Measurements from ENCODE around the gene TMEM161A.

Gene TMEM161A

GRCh38 chr19:19170053-19170872 is 32.0 kb upstream of the TMEM161A start, which contains the start of gene MEF2B:
Gene MEF2B (minus strand): TSS chr19:19170263. CDS start chr19:19150735, 19,528 bp downstream.
- Histone ChIP-seq H2AFZ (ENCODE audit: low read length, unreplicated experiment) (no peak within 1 kb of the TSS), H3K79me2 (ENCODE audit: control insufficient read depth, insufficient read depth, low read length, unreplicated experiment) (no peaks in the 10 kb centered on the region)

GRCh38 chr19:19169236-19170052 is 31.2 kb upstream of the TMEM161A start:
- no peaks in the 10 kb centered on the region for H3K79me2 ChIP-seq (ENCODE audit: control insufficient read depth, insufficient read depth, low read length, unreplicated experiment)
- H3K27me3 ChIP-seq (ENCODE audit: insufficient read depth, low read length): no peaks in the 10 kb centered on the region
- peaks cover 7% of the 10 kb centered on the region for H3K4me1 ChIP-seq (ENCODE audit: control insufficient read depth, insufficient read depth, low read length, unreplicated experiment)
- H3K36me3 ChIP-seq (ENCODE audit: insufficient read depth, low read length): no peaks in the 10 kb centered on the region
- no peak overlapping the region for H3K27ac ChIP-seq (ENCODE audit: low read depth, low read length)
- no peak overlapping the region for H2AFZ ChIP-seq (ENCODE audit: low read length, unreplicated experiment)
- H3K4me3 ChIP-seq (ENCODE audit: low read depth, low read length): no peak overlapping the region

More at GRCh38 chr19:19170053-19170872, 32.0 kb upstream of the TMEM161A start, which contains the start of gene MEF2B:
- Histone ChIP-seq H3K4me3 (ENCODE audit: low read depth, low read length) (no peak within 1 kb of the TSS), H3K4me1 (ENCODE audit: control insufficient read depth, insufficient read depth, low read length, unreplicated experiment) (peaks cover 7% of the 10 kb centered on the region), H3K36me3 (ENCODE audit: insufficient read depth, low read length) (no peaks in the 10 kb centered on the region), H3K27ac (ENCODE audit: low read depth, low read length) (no peak within 1 kb of the TSS), H3K27me3 (ENCODE audit: insufficient read depth, low read length) (no peaks in the 10 kb centered on the region)

GRCh38 chr19:19167612-19168011 is 29.3 kb upstream of the TMEM161A start:
- Histone ChIP-seq H3K27ac (ENCODE audit: low read depth, low read length) (no peak overlapping the region), H3K4me1 (ENCODE audit: control insufficient read depth, insufficient read depth, low read length, unreplicated experiment) (peaks cover 7% of the 10 kb centered on the region), H3K36me3 (ENCODE audit: insufficient read depth, low read length) (no peaks in the 10 kb centered on the region), H3K4me3 (ENCODE audit: low read depth, low read length) (no peak overlapping the region), H3K27me3 (ENCODE audit: insufficient read depth, low read length) (no peaks in the 10 kb centered on the region), H3K79me2 (ENCODE audit: control insufficient read depth, insufficient read depth, low read length, unreplicated experiment) (no peaks in the 10 kb centered on the region), H2AFZ (ENCODE audit: low read length, unreplicated experiment) (no peak overlapping the region)

GRCh38 chr19:19165396-19165795 is 27.1 kb upstream of the TMEM161A start:
- Histone ChIP-seq H3K79me2 (ENCODE audit: control insufficient read depth, insufficient read depth, low read length, unreplicated experiment) (no peaks in the 10 kb centered on the region), H3K27me3 (ENCODE audit: insufficient read depth, low read length) (no peaks in the 10 kb centered on the region), H3K36me3 (ENCODE audit: insufficient read depth, low read length) (no peaks in the 10 kb centered on the region), H3K4me3 (ENCODE audit: low read depth, low read length) (no peak overlapping the region), H2AFZ (ENCODE audit: low read length, unreplicated experiment) (no peak overlapping the region), H3K27ac (ENCODE audit: low read depth, low read length) (no peak overlapping the region), H3K4me1 (ENCODE audit: control insufficient read depth, insufficient read depth, low read length, unreplicated experiment) (no peaks in the 10 kb centered on the region)

GRCh38 chr19:19162495-19162894 is 24.2 kb upstream of the TMEM161A start:
- H3K79me2 ChIP-seq (ENCODE audit: control insufficient read depth, insufficient read depth, low read length, unreplicated experiment): no peaks in the 10 kb centered on the region

GRCh38 chr19:19160461-19161035 is 22.3 kb upstream of the TMEM161A start:
- no peak overlapping the region for H2AFZ ChIP-seq (ENCODE audit: low read length, unreplicated experiment)
- H3K4me3 ChIP-seq (ENCODE audit: low read depth, low read length): no peak overlapping the region
- no peaks in the 10 kb centered on the region for H3K36me3 ChIP-seq (ENCODE audit: insufficient read depth, low read length)
- no peak overlapping the region for H3K27ac ChIP-seq (ENCODE audit: low read depth, low read length)
- no peaks in the 10 kb centered on the region for H3K27me3 ChIP-seq (ENCODE audit: insufficient read depth, low read length)
- no peaks in the 10 kb centered on the region for H3K79me2 ChIP-seq (ENCODE audit: control insufficient read depth, insufficient read depth, low read length, unreplicated experiment)
- no peaks in the 10 kb centered on the region for H3K4me1 ChIP-seq (ENCODE audit: control insufficient read depth, insufficient read depth, low read length, unreplicated experiment)

More at GRCh38 chr19:19162495-19162894, 24.2 kb upstream of the TMEM161A start:
- no peak overlapping the region for H2AFZ ChIP-seq (ENCODE audit: low read length, unreplicated experiment)
- H3K4me3 ChIP-seq (ENCODE audit: low read depth, low read length): no peak overlapping the region
- no peak overlapping the region for H3K27ac ChIP-seq (ENCODE audit: low read depth, low read length)
- no peaks in the 10 kb centered on the region for H3K4me1 ChIP-seq (ENCODE audit: control insufficient read depth, insufficient read depth, low read length, unreplicated experiment)
- H3K36me3 ChIP-seq (ENCODE audit: insufficient read depth, low read length): no peaks in the 10 kb centered on the region
- H3K27me3 ChIP-seq (ENCODE audit: insufficient read depth, low read length): no peaks in the 10 kb centered on the region

GRCh38 chr19:19159534-19159933 is 21.3 kb upstream of the TMEM161A start:
- no peaks in the 10 kb centered on the region for H3K36me3 ChIP-seq (ENCODE audit: insufficient read depth, low read length)
- no peaks in the 10 kb centered on the region for H3K27me3 ChIP-seq (ENCODE audit: insufficient read depth, low read length)
- H3K79me2 ChIP-seq (ENCODE audit: control insufficient read depth, insufficient read depth, low read length, unreplicated experiment): no peaks in the 10 kb centered on the region
- no peaks in the 10 kb centered on the region for H3K4me1 ChIP-seq (ENCODE audit: control insufficient read depth, insufficient read depth, low read length, unreplicated experiment)
- H2AFZ ChIP-seq (ENCODE audit: low read length, unreplicated experiment): no peak overlapping the region
- no peak overlapping the region for H3K4me3 ChIP-seq (ENCODE audit: low read depth, low read length)
- no peak overlapping the region for H3K27ac ChIP-seq (ENCODE audit: low read depth, low read length)

GRCh38 chr19:19157808-19158207 is 19.5 kb upstream of the TMEM161A start:
- Histone ChIP-seq H3K4me3 (ENCODE audit: low read depth, low read length) (no peak overlapping the region), H3K4me1 (ENCODE audit: control insufficient read depth, insufficient read depth, low read length, unreplicated experiment) (no peaks in the 10 kb centered on the region), H2AFZ (ENCODE audit: low read length, unreplicated experiment) (no peak overlapping the region), H3K27ac (ENCODE audit: low read depth, low read length) (no peak overlapping the region), H3K79me2 (ENCODE audit: control insufficient read depth, insufficient read depth, low read length, unreplicated experiment) (no peaks in the 10 kb centered on the region), H3K27me3 (ENCODE audit: insufficient read depth, low read length) (no peaks in the 10 kb centered on the region), H3K36me3 (ENCODE audit: insufficient read depth, low read length) (no peaks in the 10 kb centered on the region)

- Histone ChIP-seq H3K4me3 (ENCODE audit: low read depth, low read length) (no peak overlapping the region), H2AFZ (ENCODE audit: low read length, unreplicated experiment) (no peak overlapping the region), H3K36me3 (ENCODE audit: insufficient read depth, low read length) (no peaks in the 10 kb centered on the region), H3K27me3 (ENCODE audit: insufficient read depth, low read length) (no peaks in the 10 kb centered on the region), H3K27ac (ENCODE audit: low read depth, low read length) (no peak overlapping the region), H3K79me2 (ENCODE audit: control insufficient read depth, insufficient read depth, low read length, unreplicated experiment) (no peaks in the 10 kb centered on the region), H3K4me1 (ENCODE audit: control insufficient read depth, insufficient read depth, low read length, unreplicated experiment) (no peaks in the 10 kb centered on the region)
Measured at GRCh38 chr19:19155495-19156219, 17.4 kb upstream of the TMEM161A start.
